ENCODE measurements around the gene NPNT.
"Not testable (repeated sequence)": the region's sequence is repeated elsewhere in the genome, so short reads cannot be mapped to it uniquely, and the experiment has no call there.

The NPNT gene, protein sequence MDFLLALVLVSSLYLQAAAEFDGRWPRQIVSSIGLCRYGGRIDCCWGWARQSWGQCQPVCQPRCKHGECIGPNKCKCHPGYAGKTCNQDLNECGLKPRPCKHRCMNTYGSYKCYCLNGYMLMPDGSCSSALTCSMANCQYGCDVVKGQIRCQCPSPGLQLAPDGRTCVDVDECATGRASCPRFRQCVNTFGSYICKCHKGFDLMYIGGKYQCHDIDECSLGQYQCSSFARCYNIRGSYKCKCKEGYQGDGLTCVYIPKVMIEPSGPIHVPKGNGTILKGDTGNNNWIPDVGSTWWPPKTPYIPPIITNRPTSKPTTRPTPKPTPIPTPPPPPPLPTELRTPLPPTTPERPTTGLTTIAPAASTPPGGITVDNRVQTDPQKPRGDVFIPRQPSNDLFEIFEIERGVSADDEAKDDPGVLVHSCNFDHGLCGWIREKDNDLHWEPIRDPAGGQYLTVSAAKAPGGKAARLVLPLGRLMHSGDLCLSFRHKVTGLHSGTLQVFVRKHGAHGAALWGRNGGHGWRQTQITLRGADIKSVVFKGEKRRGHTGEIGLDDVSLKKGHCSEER

DNA sequence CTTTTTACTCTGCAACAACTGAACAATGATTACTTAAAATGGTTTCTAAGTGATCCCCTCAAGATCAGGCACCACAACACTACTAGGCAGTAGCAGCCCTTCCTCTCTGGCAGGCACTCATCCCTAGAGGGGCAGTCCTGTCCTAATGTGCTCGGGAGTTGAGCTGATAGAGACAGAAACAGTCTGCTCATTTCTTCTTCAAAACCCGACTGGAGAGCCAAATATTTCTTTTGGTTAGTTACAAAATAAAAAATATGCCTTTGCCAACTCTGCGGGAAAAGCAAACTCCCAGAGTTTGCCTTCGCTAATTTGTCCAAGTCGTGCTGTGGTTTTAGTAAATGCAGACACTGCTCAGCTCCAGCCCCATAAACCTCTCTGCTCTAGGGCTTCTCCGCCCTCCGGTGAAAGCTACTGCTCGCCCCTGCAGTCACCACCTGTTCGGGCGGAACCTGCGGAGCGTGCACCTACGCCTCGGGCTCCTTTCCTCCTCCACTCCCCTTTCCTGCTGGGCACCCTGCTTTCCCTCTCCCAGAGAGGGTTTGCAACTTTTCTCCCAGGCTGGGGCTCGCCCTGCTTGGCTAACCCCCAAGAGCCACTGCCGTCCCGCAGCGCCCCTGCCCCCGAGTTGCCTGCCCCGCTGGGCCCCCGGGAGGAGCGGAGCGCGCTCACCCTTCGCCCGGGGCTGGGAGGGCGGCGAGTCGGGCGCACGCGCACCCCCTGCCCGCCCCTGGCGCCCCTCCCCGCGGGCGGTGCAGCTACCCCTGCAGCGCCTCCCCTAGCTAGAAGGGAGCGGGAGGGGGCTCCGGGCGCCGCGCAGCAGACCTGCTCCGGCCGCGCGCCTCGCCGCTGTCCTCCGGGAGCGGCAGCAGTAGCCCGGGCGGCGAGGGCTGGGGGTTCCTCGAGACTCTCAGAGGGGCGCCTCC is at the start of gene NPNT:
Gene NPNT, plus strand, starts transcription at position 812 of the 923 bp plus-strand sequence. CDS start 182 bp downstream, outside the sequence.
- DNase-seq (ENCODE audit: low read depth) = no peak

DNA sequence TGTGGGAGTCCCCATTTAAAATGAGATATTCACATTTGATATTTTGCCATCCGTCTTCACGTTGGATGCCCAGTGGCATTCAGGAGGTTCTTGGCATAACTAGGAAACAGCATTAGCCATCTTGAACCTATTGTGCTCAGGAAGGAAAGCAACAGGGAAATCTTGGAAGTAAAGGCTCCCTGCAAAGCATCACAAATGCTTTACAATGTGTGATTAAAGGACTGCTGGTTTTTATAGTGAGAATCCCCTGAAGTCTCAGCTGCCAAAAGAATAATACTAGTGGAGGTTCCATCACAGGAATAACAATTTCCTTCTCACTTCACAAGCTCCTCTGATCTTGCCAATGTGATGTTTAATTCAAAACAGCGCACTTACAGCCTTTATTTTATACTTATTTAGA is 49.7 kb upstream of the NPNT start:
- DNase-seq (ENCODE audit: low read depth) = no peak

DNA sequence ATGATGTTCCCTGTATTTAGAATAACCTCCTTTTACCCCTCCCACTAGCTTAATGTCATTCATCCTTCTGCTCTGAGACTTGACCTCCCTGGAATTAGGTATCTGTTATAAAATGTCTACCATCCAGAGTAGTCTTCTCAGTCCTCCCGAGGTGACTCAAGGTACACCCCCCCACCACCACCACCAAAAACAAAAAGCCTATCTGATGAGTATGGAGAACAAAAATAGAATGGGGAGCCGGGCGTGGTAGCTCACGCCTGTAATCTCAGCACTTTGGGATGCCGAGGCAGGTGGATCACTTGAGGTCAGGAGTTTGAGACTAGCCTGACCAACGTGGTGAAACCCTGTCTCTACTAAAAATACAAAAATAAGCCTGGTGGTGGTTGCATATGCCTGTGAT is 46.9 kb upstream of the NPNT start:
- not testable (repeated sequence) for DNase-seq (ENCODE audit: low read depth)

DNA sequence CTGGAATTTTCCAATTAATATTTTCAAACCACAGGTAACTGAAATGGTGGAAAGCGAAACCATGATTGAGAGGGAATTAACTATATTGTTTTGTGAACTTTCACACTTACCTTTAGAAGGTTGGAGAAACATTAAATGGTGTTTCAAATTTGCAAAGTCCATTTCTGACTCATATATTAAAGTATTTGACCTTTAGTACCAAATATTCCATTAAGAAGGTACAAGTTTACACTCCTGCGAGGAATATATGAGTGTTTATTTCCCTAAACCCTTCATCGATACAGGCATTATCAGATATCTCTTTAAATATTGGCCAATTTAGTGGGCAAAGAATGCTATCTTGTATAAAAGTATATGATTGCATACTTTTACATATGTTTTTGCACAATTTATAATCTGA is 44.1 kb upstream of the NPNT start:
- DNase-seq (ENCODE audit: low read depth) = no peak

DNA sequence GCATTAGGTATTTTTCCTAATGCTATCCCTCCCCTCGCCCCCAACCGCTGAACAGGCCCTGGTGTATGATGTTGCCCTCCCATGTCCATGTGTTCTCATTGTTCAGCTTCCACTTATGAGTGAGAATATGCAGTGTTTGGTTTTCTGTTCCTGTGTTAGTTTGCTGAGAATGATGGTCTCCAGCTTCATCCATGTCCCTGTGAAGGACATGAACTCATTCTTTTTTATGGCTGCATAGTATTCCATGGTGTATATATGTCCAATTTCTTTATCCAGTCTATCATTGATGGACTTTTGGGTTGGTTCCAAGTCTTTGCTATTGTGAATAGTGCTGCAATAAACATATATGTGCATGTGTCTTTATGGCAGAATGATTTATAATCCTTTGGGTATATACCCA is 43.0 kb upstream of the NPNT start:
- DNase-seq (ENCODE audit: low read depth) = not testable (repeated sequence)

DNA sequence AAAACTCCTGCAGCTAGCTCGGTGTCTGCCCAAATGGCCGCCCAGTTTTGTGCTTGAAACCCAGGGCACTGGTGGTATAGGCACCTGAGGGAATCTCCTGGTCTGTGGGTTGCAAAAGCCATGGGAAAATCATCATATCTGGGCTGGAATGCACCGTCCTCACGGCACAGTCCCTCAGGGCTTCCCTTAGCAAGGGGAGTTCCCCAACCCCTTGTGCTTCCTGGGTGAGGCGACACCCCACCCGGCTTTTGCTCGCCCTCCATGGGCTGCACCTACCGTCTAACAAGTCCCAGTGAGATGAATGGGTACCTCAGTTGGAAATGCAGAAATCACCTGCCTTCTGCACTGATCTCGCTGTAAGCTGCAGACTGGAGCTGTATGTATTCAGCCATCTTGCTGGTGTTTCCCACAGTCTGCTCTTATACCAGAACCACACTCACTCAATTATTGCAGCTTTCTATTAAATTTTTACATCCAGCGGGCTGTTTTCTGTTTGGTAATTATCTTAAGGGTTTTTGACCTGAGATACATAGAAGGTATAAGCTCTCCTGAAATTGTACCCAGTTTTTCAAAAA is 36.7 kb upstream of the NPNT start:
- DNase-seq (ENCODE audit: low read depth) = no peak

DNA sequence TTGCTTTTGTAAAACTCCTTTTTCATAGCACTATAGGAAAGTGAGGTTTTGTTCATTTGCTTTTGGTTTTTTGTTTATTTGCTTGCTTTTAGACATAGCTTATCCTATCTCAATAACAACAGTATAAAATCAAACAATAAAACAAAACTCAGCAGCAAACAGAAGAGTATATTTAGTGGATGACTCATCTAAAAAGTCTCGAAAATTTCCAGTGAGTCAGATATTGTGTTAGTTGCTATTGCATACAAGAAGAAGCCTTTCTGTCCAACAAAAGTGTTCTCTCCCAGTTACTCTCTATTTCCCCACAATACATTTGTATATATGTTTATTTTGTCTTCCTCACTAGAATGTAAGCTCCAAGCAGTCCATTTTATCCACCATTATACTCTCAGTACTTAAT is 36.0 kb upstream of the NPNT start:
- no peak for DNase-seq (ENCODE audit: low read depth)

DNA sequence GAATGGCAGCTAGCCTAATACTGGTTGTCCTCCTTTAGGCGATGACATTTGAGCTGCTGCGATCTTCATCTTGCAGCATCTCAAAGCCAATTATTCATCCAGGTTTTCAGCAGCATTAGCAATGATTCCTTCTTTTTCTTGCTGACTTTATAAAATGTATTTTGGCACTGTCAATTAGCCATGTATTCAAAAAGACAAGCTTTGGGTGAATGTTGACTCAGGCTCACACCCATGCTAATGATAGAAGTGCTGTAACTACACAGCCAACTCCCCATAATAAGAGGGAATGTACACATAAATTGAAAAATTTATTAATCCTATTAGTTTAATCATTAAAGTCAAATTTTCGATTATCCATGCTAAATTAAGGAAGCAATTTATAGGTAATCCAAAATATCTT is 24.3 kb upstream of the NPNT start:
- DNase-seq (ENCODE audit: low read depth) = no peak

DNA sequence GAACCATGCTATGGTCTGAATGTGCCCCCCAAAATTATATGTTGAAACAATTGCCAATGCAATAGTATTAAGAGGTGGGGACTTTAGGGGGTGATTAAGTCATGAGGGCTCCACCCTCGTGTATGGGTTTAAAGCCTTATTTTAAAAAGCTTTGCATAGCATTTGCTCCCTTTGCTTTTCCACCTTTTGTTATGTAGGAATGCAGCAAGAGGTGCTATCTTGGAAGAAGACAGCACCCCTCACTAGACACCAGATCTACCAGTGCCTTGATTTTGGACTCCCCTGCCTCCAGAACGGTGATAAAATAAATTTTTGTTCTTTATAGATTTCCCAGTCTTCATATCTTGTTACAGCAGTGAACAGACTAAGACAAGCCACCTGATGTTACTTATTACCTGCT is 23.3 kb upstream of the NPNT start:
- DNase-seq (ENCODE audit: low read depth) = no peak

DNA sequence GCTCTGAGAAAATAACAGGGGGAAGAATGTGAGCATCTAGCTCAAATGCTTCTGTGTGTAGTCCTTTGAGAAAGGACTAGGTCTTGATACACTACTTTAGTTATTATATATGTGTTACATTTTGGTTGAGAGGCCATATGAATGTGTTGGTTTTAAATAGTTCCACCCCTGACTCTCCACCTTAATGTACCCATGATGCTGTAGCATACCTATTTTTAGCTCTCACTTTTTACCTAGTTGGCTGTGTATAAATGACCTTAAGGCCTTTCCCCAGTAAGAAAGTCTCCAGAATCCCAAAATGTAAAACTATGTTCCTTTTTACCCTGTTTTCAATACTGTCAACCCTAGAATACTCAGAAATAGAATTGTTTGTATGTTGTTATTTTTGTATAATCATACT is 20.0 kb upstream of the NPNT start:
- no peak for DNase-seq (ENCODE audit: low read depth)

DNA sequence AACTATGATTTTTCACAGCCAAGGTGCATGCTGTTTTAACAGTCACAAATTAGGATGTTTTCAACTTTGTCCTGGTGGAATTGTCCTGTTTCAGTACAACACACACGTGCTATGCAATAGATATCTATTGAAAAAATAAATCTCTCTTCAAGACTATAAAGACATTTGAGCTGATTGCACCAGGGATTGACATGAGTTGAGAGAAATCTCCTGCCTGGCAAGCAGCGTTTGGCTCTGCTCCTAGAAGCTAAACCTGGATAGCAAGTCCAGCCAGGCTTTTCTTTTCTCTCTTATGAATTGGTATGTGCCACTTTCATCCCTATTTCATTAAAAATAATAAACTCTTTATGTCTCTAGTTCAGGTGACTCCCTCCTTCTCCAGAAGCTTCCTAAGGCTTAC is 16.6 kb upstream of the NPNT start:
- DNase-seq (ENCODE audit: low read depth) = no peak

DNA sequence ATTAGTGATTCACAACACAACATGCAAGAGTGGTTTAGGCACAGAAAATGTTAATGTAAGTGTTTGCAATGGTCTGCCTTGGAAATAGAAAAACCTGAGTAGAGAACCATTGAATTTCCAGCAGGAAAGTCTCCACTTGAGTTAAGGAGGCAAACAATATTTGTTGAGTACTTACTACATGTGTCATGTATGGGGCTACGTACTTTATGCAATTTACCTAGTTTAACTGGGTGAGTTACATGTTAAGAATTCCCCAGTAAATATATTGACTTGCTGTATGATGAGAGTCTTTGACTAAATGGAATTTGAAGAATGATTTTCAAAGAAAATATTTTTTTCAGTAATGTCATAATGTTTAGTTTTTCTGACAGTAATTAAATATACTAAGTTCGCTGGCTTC is 7.8 kb upstream of the NPNT start:
- no peak for DNase-seq (ENCODE audit: low read depth)

DNA sequence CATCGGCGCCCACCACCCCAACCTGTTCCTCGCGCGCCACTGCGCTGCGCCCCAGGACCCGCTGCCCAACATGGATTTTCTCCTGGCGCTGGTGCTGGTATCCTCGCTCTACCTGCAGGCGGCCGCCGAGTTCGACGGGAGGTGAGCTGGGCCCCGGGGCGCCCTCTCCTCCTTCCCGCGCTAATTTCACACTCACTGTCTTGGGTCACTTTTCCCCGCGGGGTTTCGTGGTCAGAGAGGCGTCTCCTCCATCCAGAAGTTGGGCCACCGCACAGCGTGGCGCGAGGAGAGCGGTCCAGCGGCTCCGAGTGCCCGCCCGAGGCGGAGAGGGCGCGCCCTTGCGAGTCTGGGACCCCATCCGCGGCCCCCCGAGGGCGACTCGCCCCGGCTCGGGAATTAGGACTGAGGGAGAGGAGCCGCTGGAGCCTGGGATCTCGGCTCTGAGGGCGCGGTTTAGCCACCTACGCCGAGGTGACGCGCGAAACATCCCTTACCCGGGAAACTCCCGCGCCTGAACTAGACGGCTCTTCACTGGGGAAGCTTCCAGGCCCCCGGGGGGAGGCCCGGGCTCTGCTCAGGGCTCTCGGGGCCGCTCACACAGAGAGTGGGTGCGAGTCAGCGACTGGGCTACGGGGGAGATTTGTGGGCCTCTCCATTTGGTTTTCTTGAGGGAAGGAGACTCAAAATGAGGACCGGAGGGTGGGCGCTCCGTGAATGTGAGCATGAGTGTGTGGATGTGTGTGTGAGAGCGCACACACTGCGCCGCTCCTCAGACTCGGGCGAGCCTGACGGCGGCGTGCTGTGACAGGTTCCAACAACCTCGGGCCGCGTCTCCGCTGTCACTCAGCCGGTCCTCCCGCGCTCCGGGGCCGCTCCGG is 551 bp downstream of the NPNT start:
- DNase-seq (ENCODE audit: low read depth) = no peak

DNA sequence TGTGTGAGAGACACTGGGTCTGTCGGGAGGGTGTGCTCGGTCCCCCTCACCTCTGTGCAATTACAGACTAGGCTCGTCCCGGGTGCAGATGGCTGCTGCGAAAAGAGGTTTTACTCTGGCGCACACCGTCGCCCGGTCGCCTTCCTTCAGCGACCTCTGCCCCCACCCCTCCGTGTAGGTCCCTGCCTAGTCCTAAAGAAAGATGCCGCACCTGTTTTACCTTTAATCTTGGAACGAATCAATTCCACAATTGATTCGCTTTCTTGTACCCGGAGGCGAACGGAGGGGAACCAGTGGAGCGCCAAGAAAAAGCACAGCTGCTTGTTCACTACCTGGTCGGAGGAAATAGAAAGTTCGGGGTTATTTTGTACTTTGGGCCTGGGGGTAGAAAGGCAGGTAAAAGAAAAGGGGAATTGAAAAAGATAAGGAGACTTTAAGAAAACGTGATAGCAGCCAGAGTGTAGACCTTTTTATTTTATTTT is 1.2 kb downstream of the NPNT start:
- no peak for DNase-seq (ENCODE audit: low read depth)

DNA sequence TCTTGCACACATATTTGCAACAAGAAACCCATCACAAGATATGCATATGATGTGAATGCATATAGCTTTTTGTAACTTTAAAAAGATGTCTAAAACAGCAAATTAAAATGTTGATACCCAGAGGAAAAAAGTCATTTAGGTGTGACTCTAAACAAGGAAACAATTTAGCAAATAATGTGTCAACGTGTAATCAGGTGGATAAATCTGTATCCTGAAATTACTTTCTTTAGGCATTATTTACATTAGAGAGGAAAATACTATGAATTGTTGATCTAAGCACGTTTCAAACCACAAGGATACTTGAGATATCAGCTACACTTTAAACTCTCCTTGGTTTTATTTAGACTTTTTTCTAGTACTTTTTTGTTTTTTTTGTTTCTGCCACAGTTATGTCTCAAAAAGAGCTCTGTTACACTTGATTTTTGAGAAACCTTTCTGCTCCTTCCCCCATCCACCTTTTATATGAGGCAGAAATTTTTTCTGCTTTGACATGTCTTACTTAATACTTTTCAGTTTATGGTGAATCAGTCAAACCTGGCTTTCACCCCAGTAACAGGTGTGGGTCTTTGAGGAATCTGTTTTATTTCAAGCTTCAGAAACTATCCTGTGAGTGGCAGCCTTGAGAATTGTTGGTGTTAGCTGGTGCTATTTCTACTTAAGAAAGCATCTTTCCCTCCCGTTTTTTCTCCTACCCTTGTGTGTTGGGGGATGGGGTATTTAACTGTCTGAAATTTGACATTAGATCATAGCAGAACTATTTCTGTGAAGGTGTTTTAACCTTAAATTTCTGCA is 1.9 kb downstream of the NPNT start:
- DNase-seq (ENCODE audit: low read depth) = no peak

DNA sequence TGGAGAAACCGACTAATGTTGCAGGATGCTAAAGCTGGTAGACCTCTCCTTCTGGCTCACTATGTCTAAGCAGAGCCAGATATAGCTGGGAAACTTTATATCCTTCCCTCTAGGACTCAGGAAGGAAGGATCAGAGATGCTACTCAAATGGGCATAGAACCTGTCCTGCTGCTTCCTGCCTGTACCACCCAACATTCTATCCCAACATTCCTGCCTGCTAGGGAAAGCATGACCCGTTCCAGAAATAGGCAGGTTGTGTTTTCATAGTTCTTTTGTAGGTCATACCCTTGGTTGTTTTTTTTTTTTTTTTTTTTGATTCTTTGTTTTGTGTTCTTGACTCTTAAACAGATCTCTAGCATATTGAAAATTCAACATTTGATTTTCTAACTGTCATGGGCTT is 5.3 kb downstream of the NPNT start:
- DNase-seq (ENCODE audit: low read depth) = no peak

DNA sequence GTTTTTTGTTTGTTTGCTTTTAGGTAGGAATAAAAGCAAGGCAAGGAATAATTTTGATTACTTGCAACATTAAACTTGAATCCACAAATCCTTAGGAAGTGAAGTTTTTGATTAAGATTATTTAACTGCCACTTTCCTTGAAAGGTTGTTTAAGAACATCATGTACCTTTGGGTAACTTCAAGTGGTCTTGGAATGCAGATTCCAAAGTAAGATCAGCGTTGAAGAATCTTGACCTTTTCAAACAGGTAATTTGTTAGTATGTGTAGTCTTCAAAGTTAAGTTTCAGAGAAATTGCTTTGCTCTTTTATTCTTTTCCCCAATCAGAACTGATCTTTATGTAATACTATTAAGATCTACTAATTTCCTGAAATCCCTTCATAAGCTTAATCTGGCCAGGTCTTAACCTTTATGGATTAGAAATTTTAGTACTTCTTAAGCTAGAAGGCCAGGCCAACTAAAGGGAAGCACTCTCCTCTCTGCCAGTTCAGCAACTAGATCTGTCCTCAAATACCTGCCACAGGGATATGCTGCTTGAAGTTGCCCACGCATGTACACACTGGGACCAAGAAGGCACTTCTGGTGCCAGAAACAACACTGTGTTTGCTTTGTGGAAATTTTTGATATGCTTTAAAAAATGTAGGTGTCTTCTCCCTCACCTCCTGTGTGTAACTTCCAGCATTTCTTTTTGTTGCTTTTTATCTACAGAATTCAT is 7.4 kb downstream of the NPNT start:
- DNase-seq (ENCODE audit: low read depth) = no peak

DNA sequence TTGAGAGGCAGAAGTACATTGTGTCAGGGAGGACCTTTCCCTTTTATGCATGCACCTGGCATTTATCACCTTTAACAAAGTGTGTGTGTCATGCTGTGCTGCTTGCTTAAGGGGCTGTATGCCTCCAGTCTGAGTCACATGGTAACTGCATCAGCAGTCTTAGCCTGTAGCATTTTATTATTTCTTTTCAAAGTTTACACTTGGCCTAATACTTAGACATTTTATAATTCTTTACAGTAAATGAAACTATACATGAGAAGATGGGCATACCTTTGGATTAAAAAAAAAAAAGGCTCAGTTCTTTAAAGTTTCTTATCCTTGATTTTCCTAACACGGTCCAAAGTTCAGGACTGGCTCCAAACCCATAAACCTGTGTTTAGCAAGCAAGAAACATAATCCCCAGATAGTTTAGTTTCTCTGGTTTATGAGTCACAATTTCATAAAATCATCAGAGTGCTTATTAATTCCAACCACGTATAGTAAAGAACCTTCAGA is 14.6 kb downstream of the NPNT start:
- no peak for DNase-seq (ENCODE audit: low read depth)

DNA sequence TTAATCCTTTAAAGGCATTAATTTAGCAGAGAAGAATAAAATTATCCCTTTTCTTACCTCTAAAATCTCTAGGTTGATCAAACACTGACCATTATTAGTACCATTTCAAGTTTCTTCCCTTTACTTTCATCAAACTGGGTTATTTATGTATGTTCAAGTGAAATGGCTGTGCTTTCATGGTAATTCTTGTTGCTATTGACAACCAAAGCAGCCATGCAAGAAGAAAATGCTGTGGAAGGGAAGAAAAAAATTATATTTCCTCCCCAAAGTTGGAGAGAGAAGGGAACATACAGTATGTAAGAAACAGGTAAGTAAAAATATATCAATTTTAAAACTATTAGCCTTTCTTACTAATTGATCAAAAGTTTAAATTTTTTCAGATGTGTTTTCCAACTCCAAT is 16.2 kb downstream of the NPNT start:
- no peak for DNase-seq (ENCODE audit: low read depth)

DNA sequence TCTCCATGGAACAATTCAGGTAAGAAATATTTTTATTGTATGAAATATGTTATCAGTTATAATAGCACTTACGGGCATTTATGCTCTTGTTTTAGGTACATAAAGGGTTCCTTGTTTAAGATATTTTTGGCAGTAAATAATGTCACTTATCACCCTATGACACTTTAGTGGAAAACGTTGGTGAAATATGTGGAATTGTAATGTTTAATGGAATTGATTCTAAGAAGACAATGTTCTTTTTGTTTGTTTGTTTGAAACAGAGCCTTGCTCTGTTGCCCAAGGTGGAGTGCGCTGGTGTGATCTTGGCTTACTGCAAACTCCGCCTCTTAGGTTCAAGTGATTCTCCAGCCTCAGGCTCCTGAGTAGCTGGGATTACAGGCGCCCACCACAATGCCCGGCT is 17.4 kb downstream of the NPNT start:
- no peak for DNase-seq (ENCODE audit: low read depth)
